NCI-H748 (cell line): ENCODE data around the gene KCNQ1OT1.

Experiments used
- DNase-seq: peaks from one replicate; lab custom pipeline; 2025; ENCODE audit not compliant: unreplicated experiment; lab: John Stamatoyannopoulos, UW

The KCNQ1OT1 gene

GRCh38 chr11:2612884-2613571 lies 86.8 kb downstream of the KCNQ1OT1 start:
- DNase-seq, result peak; percentile 48

GRCh38 chr11:2609345-2609744 lies 90.4 kb downstream of the KCNQ1OT1 start:
- no peak for DNase-seq

GRCh38 chr11:2599561-2600189 lies 100.1 kb downstream of the KCNQ1OT1 start:
- no peak for DNase-seq

- DNase-seq, result no peak
Observed at GRCh38 chr11:2595204-2595603, 104.6 kb downstream of the KCNQ1OT1 start.

- no peak for DNase-seq
Observed at GRCh38 chr11:2594267-2594666, 105.5 kb downstream of the KCNQ1OT1 start.

- DNase-seq, result no peak
Observed at GRCh38 chr11:2593393-2593950, 106.3 kb downstream of the KCNQ1OT1 start.

- DNase-seq, result no peak
Observed at GRCh38 chr11:2592559-2593392, 107.0 kb downstream of the KCNQ1OT1 start.

GRCh38 chr11:2591805-2592204 lies 108.0 kb downstream of the KCNQ1OT1 start:
- no peak for DNase-seq

- DNase-seq, result no peak
Observed at GRCh38 chr11:2590965-2591754, 108.6 kb downstream of the KCNQ1OT1 start.

GRCh38 chr11:2590131-2590964 lies 109.4 kb downstream of the KCNQ1OT1 start:
- no peak for DNase-seq

GRCh38 chr11:2589538-2589934 lies 110.3 kb downstream of the KCNQ1OT1 start:
- no peak for DNase-seq

GRCh38 chr11:2588809-2589537 lies 110.8 kb downstream of the KCNQ1OT1 start:
- no peak for DNase-seq

- no peak for DNase-seq
Observed at GRCh38 chr11:2587976-2588748, 111.6 kb downstream of the KCNQ1OT1 start.

- DNase-seq, result no peak
Observed at GRCh38 chr11:2587132-2587930, 112.5 kb downstream of the KCNQ1OT1 start.

GRCh38 chr11:2586793-2587131 lies 113.0 kb downstream of the KCNQ1OT1 start:
- DNase-seq, result no peak

- DNase-seq, result no peak
Observed at GRCh38 chr11:2586087-2586792, 113.6 kb downstream of the KCNQ1OT1 start.

GRCh38 chr11:2585566-2586086 lies 114.2 kb downstream of the KCNQ1OT1 start:
- DNase-seq, result no peak
